HG03039 (cell line): Measurements from ENCODE around the gene ERVK3-1.
"Not testable (repeated sequence)": the region's sequence is repeated elsewhere in the genome, so short reads cannot be mapped to it uniquely, and the experiment has no call there.

Experiments used
- ATAC-seq: cut with Tn5 transposase; IDR thresholded peaks from one replicate; pipeline ENCODE4 v1.9.1; 2021; ENCODE audit warnings: mild to moderate bottlenecking, moderate library complexity; ENCODE audit not compliant: unreplicated experiment

ERVK3-1 gene

DNA sequence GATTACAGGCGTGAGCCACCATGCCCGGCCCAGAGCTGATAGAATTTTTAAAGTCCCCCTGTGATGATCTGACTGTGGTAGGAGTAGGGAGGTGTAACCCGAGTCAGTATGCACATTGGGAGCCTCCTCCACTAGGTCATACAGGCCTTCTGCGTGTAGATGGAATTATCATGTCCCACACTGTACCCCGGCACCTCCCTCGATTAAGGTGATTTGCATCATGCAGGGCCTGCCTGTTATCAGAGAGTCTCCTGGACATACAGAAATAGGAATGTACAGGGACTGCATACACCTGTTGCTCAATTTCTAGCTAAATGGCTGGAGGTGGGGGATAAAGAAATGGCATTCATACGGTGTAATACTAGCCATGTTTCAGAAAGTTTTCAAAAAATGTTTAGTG is 922 bp upstream of the ERVK3-1 start:
- no peak for ATAC-seq

DNA sequence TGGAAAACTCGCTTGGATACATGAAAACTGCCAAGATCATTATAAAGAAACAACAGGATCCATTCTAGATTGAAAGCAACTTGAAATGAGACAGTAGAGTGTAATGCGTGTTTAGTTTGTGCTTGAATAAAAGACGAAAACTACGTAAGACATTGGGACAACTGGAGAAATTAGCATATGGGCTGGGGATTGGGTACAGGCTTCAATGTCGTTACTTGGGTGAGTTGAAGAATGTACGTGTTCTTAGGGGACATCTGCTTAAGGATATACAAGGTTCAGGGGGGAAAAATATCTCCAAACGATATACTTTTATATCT is 471 bp upstream of the ERVK3-1 start:
- no peak for ATAC-seq

DNA sequence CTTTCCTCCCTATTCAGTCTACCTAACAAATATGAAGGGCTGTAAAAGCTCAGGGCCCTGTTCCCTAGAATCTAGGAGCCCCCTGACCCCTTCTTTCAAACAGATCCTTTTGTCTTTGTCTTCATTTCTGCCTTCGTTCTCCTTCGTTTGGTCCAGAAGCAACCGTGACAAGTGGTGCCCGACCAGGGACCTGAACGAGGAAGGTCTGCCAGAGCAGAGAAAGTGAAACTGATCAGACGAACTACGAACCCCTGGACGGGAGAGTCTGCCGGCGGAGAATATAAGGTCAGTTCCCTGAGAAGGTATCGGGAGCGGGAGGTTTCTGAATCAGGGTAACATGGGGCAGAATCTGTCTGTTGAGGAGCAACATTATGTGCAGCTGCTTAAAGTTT is 751 bp downstream of the ERVK3-1 start:
- no peak for ATAC-seq

DNA sequence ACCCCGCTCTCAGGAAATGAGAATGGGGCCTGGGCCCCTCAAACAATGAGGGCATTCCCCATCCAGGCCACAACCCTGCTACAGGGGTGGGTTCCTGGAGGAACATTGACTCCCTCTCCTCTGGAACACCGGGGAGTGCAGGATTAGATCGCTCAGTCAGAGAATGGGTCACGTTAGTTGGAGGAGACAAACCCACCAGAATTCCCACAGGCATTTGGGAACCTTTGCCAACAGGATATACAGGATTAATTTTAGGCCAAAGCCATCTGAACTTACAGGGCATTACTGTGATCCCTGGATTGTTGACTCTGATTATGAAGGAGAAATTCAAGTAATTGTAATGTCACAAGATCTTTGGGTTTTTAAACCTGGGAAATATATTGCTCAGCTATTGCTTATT is 2.6 kb downstream of the ERVK3-1 start:
- no peak for ATAC-seq

DNA sequence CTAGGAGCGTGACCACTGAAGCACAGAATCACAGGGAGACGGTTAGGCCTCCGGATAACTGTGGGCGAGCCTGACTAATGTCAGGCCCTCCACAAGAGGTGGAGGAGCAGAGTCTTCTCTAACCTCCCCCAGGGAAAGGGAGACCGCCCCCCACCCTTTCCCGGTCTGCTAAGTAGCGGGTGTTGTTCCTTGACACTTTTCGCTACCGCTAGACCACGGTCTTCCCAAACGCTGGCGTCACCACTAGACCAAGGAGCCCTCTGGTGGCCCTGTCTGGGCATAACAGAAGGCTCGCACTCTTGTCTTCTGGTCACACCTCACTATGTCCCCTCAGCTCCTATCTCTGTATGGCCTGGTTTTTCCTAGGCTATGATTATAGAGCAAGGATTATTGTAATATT is 5.5 kb downstream of the ERVK3-1 start:
- not testable (repeated sequence) for ATAC-seq

DNA sequence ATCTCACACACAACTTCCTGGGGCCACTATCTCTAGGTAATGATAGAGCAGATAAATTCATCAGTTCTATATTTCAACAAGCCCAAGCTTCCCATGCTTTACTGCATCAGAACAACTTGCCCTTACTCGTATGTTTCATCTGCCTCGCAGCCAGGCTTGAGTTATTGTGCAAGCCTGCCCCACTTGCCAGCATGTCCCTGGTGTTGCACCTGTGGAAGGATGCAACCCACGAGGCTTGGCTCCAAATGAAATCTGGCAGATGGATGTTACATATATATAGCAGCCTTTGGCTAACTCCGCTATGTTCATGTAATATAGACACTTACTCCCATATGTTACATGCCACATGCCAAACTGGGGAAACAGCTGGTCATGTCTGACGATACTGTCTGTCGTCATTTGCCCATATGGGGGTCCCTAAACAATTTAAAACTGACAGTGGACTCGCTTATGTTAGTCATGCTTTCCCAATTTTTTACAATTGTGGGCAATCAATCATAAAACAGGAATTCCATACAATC is 6.2 kb downstream of the ERVK3-1 start:
- ATAC-seq, result no peak

DNA sequence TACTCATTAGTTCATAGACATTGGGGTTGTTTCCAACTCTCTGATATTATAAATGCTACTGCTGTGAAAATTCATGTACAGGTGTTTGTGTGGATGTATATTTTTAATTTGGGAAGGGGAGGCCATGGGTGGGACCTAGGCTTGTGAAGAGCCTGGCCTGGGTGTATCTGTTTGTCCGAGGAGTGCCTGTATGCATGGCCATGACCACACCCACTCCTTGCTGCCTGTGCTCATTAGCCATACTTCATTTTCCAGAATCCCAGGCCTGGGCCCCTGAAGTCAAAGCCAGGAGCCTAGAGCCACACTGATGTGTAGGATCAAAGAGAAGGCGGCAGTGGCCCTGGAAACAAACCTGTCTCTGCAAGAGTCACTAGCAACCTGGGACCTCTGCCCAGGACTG is 10.4 kb downstream of the ERVK3-1 start:
- no peak for ATAC-seq

DNA sequence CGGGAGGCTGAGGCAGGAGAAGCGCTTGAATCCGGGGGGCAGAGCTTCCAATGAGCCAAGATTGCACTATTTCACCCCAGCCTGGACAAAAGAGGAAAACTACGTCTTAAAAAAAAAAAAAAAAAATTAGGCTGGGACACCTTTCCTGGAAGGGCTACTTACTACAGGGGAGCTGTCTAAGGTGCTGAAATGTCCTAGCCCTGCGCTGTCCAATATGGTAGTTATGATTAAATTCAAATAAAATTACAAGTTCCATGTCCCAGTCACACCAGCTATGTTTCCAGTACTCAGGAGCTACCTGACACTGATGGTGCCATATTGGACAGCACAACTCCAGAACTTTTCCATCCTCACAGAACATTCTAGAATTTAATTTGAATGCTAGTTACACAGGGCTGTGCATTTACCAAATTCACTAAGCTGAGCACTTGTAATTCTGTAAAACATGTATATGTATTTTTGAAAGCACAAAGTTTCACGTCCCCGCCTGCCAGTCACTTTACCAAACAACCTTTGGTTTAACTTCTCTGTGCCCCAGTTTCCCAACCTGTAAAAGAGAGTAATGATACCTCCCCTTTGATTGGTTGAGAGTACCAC is 12.4 kb downstream of the ERVK3-1 start:
- no peak for ATAC-seq

DNA sequence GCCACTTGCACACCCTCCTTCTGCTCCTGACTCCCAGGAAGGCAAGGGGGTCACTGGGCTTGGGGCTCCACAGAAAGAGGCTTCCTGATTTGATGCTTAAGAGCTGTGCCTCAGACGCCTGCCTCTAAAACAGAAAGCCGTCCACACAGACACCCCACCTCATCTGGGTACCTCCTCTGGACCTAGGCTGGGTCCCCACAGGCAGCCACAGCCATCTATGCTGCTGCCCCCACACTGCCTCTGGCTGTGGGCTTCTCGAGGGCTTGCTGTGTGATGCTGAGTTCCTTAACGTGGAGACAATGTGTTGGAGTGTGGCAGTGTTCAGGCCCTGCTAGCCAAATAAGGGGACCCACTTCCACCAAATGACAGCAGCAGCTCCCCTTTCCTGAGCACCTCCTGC is 13.1 kb downstream of the ERVK3-1 start:
- ATAC-seq, result no peak

DNA sequence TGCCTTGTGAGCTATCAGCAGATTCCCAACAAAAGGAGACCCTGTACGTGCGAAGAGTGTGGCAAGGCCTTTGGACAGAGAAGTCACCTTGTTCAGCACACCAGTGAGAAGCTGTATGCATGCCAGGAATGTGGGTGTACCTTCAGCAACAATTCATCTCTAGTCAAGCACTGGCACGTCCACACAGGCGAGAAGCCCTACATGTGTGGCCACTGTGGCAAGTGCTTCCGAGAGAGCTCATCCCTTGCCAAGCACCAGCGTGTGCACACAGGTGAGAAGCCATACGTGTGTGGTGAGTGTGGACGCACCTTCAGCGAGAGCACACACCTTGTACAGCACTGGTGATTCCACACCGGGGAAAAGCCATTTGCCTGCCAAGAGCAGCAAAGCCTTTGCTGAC is 14.1 kb downstream of the ERVK3-1 start:
- ATAC-seq, result no peak

DNA sequence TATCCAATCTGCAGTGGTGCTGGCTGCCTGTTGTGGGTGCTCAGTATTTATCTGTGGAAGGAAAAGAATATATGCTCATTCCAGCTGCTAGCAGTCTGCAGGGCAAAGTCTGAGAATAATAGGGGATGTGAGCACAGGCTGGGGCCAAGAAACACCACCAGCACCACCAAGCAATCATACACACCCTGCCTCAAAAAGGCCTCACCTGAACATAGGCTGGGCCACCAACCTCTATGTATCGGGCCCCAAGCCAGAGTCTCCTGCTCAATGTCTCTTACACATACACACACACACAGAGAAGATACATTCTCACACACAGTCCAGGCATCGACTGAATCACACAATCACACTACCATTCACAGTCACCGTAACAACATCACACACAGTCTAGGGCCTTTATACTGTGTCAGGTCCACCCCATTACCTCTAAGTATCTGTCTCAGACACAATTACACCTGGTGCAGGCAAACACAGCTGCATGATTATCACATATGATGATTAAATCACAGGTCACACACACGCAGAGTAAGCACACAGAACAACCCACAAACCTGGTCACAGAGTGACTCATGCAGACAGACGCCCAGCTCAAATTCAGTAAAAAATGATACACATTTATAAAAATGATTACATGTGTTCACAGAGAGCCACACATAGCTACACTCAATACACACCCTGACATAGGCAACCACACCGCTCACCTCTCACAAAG is 20.3 kb downstream of the ERVK3-1 start:
- no peak for ATAC-seq

DNA sequence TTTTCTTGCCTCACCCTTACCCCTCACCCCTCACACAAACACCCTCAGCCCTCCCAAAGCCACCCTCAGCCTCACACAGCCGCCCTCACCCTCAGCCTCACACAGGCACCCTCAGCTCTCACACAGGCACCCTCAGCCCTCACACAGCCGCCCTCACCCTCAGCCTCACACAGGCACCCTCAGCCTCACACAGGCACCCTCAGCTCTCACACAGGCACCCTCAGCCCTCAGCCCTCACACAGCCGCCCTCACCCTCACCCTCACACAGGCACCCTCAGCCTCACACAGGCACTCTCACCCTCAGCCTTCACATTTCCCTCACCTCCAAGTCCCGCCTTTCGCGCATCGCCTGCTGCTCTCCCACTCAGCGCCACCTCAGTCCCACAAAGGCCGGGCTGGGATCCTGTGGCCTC is 21.3 kb downstream of the ERVK3-1 start:
- no peak for ATAC-seq

DNA sequence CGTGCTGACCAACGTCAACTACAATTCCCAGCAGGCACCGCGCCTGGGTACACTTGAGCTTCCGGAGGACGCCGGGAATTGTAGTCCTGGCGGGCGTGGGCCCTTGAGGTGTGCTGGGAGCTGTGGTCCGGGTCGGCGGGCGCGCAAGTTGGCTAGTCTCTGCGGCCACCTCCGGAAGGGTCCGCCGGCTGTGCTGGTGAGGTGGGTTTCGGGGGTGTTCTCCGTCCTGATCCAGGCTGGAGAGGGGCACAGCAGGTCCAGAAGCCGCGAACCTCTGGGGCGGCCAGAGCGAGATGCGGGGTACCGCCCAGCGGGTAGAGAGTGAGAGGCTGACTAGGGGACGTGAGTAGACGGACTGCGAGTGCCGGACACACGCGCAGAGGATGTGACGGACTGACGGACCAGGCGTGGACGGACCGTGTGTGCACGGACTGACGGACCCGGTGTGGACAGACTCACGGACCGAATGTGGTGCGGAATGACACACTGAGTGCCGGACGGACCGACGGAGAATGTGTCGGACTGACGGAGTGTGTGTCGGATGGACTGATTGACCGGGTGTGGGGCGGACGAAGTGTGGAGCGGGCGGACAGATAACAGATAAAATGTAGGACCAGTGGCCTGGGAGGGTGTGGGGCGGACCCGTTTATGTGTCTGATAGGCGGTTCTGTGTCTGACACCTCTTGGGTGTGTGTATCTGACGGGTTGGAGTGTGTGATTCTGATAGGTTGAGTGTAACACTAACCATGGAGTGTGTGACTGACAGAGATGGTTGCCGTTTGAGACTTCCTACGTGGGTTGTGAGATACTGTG is 21.9 kb downstream of the ERVK3-1 start, which contains the start of gene ZSCAN22:
ZSCAN22 (plus strand) TSS at position 81 of the 813 bp plus-strand sequence. CDS start 7,809 bp downstream, outside the sequence.
- peak; percentile 88 for ATAC-seq

DNA sequence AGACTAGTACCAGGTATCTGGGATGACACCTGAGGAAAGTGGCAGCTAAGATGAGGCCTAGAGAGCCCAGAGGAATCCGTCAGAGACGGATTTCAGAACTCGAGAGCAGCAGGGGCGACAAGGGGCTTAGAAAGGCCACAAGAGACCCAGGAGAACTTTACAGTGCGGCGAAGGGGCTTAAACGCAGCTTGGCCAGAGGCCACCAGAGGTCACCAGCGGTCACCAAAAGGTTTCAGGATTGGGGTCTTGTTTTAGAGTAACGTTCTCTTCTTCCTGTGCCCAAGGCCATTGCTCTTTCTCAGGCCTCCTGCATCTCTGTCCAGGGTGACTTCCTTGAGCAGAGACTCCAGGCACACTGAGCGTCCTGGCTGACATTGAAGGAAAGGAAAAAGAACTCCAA is 23.8 kb downstream of the ERVK3-1 start:
- no peak for ATAC-seq

DNA sequence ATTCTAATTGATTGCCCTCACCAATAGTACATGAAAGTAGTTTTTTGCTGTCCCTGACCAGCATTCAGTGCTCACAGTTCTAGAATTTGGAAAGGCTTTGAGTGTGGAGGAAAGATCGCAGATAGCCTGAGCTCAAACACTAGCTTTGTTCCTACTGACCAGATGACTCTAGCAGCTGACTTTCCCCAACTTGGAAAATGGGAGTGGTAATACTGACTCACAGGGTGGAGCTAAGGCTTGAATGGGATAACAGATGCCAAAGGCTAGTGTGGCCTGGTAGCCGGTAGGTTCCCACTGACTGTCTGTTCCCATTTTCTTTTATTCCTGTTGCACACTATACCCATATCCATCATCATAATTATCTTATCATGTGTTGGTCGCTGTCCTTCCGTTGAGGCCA is 25.3 kb downstream of the ERVK3-1 start:
- no peak for ATAC-seq

DNA sequence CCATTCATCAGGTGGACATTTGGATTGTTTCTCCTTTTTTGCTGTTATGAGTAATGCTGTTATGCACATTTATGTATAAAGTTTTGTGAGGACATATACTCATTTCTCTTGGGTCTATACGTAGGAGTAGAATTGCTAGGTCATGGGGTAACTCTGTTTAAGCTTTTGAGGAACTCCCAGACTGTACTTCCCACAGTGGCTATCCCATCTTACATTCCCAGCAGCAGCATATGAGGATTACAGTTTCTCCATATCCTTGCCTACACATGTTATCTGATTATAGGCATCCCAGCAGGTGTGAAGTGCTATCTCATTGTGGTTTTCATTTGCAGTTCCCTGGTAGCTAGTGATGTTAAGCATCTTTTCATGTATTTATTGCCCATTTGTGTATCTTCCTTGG is 27.5 kb downstream of the ERVK3-1 start:
- ATAC-seq, result no peak

DNA sequence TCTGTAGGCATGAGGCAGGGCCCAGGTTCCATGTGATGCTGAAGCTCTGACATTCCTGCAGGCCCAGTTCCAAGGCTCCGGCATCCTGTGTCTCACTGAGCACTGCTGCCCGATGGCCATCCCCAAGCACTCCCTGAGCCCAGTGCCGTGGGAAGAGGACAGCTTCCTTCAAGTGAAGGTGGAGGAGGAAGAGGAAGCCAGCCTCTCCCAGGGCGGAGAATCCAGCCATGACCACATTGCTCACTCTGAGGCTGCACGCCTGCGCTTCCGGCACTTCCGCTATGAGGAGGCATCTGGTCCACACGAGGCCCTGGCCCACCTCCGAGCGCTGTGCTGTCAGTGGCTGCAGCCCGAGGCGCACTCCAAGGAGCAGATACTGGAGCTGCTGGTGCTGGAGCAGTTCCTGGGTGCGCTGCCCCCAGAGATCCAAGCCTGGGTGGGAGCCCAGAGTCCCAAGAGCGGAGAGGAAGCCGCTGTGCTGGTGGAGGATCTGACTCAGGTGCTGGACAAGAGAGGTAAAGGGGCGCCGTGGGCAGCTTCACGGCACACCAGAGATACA is 29.6 kb downstream of the ERVK3-1 start:
- ATAC-seq, result no peak

DNA sequence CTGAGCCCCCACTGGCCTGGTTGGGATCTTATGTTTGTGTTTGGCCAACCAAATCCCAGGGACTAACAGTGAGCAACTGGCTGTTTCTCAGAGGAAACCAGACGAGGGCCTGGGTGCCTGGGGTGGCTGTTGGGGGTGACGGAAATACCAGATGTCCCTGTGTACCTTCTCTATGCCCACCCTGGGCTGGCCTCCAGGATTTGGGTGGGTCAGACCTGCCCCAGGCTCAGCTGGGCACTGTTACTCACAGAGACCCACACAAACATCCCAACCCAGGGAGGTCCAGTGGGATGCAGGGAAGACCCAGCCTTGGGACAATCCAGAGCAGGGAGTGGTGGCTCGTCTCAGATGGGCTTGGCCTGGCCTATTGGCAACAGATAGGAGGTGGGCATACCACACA is 30.5 kb downstream of the ERVK3-1 start:
- ATAC-seq, result no peak

DNA sequence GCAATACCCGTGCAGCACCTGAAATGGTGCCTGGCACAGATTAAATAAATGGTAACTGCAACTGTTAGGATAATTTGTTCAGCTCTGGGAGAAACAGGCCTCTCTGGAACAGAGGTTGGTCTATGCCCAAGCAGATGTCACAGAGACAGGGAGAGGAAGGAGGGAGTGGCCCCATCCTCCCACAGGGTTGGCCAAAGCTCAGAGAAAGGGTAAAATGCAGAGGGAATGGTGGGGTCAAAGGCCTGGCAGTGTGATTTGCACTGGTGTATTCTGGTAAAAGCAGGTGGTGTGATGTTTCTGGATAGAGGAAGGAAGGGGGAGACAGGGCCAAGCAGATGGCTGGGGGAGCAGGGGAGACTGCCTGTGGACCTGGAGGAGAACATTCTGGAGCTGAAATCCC is 31.0 kb downstream of the ERVK3-1 start:
- no peak for ATAC-seq

DNA sequence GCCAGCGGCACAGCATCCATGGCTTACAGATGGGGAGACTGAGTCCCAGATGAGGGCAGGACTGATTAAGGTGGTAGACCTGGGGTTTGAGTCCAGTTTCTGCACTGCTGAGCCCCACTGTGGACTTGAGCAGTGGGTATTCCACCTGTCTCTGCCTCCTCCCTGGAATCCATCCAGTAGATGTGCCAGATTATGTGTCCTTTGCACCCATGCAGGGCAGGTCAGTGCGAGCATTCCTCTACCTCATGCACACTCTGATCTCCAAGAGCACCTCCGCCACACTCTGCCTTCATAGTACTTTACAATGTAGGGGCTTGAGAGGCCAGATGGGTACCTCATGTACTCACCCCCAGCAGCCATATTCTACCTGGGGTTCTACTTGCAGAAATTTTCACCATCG is 31.6 kb downstream of the ERVK3-1 start:
- no peak for ATAC-seq

DNA sequence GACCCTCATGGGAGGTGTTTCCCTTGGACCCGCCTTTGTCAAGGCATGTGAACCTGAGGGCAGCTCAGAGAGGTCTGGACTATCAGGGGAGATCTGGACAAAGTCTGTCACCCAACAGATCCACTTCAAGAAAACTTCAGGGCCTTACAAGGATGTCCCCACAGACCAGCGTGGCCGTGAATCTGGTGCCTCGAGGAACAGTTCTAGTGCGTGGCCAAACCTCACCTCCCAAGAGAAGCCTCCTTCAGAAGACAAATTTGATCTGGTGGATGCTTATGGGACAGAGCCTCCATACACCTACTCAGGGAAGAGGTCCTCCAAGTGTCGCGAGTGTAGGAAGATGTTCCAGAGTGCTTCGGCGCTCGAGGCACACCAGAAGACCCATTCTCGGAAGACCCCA is 33.2 kb downstream of the ERVK3-1 start:
- ATAC-seq, result no peak
